Urothelium cell line (cell line): ENCODE results near the gene TRIM40.

Experiments used
- DNase-seq: peaks from one replicate; pipeline ENCODE4 v3.0.0; 2011; ENCODE audit warnings: low spot score, mixed read lengths
- FAIRE-seq: peaks from 2 replicates; lab custom pipeline; 2011; peaks lifted over from hg19 to GRCh38; lab: Jason Lieb, UNC

The TRIM40 gene

DNA sequence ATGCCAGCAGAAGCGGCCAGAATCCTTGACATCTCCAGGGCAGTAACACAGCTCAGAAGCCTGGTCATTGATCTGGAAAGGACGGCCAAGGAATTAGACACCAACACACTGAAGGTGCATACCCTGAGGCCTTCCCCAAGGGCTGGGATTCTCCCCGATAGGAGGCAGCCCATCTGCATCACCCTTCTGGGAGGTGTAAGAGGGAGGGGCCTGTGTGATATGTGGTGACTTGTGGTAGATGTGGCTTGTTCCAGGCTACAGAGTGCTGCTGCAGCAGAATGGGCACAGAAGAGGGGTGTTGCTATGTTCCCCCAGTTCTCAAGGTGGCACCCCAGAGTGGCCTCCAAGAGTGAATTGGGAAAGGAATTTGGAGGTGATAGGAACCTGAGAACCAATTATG lies 11.2 kb downstream of the TRIM40 start:
- no peak for FAIRE-seq
- no peak for DNase-seq

DNA sequence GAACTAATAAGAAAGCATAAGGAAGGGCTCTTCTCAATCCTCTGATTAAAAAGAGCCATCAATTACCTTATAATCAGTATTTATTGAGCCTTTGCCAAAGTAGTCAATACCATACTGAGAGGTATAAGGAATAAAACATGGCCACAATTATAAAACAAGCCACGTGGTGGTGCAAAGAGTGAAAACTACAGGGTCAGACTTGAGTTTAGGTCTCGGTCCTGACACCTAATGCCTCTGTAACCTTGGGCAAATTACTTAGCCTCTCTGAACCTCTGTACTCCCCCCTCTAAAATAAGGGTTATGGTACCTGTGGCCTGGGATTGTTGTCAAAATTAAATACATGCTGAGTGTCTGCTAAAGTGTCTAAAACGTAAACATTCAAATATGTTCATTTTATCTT lies 13.3 kb downstream of the TRIM40 start:
- FAIRE-seq = no peak
- no peak for DNase-seq

- FAIRE-seq = no peak
- no peak for DNase-seq
Measured at GRCh38 chr6:30149858-30150550, 14.1 kb downstream of the TRIM40 start.

- FAIRE-seq (no peak), DNase-seq (no peak)
Measured at GRCh38 chr6:30150671-30151395, 14.9 kb downstream of the TRIM40 start.

GRCh38 chr6:30151580-30151979 lies 15.6 kb downstream of the TRIM40 start:
- FAIRE-seq (no peak), DNase-seq (no peak)

GRCh38 chr6:30152016-30152673 lies 16.2 kb downstream of the TRIM40 start:
- no peak for FAIRE-seq
- no peak for DNase-seq

- DNase-seq = no peak
- FAIRE-seq = no peak
Measured at GRCh38 chr6:30152910-30153610, 17.1 kb downstream of the TRIM40 start.

DNA sequence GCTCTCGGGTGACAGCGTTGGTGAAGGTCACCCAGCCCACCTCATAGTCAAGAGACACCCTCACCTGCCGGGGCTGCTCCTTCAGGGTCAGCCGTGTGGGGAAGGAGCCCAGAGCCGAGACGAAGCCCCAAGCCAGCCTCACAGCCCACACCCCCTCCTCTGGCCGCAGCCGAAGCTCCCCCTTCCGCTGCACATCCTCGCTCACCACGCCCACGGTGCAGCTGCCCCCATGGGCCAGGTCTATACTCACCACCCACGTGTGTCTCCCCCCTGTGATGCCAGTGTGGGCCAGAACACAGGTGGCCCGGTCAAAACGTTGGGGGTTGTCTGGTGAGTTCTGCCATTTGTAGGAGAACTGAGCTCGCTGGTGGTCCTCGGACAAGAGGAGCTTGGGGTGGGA lies 18.1 kb downstream of the TRIM40 start:
- FAIRE-seq = no peak
- DNase-seq = no peak

- DNase-seq (peak; percentile 84), FAIRE-seq (peak; percentile 66)
Measured at GRCh38 chr6:30154709-30155519, 19.0 kb downstream of the TRIM40 start.

DNA sequence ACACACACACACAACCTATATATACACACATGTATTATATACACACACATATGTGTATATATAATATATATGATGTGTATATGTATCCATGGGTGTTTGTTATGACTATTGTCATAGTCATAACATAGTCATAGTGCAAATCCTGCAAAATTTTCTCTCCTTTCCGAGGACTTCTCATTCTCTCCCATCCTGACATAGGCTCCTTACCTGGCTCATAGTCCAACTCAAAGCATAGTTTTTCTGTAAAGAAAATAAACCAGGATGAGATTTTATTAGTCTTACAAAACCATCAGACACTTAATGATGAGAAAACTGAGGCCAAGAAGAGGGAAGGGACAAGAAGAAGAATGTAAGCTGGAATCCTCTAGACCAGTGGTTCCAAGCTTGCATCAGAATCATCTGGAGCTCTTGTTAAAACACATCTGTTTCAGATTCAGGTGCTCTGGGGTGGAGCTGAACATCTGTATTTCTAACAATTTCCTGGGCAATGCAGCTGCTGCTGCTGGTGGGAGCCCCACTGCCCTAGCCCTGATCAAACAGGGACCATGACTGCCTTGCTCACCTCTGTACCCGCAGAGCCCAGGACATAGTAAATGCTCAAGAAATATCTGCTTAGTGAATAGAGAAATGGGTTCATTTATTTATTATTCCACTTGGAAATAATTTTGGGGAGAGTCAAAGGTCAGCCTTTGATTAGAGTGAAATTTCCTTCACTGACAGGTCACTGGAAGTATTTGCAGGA lies 19.8 kb downstream of the TRIM40 start:
- FAIRE-seq = no peak
- no peak for DNase-seq

GRCh38 chr6:30156262-30156599 lies 20.3 kb downstream of the TRIM40 start:
- FAIRE-seq = peak; percentile 32
- DNase-seq = peak; percentile 68

DNA sequence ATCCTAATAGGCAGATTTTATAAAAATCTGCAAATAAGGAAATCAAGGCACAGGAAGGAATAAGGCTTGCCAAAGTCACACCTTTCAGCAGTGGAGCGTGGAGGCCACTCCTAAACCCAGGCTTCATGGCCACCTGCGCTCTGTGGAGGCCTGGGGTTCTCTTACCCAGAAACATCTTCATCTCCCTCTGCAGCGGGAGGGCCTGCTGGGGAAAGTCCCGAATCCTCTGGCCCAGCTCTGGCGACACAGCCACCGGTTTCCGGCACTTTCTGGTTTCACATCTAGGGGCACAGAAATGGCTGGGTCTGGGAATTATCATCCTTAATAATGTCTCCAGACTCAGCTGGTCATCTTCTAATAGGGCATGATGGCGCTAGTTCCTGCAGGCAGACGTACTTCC lies 20.8 kb downstream of the TRIM40 start:
- no peak for FAIRE-seq
- DNase-seq = no peak

DNA sequence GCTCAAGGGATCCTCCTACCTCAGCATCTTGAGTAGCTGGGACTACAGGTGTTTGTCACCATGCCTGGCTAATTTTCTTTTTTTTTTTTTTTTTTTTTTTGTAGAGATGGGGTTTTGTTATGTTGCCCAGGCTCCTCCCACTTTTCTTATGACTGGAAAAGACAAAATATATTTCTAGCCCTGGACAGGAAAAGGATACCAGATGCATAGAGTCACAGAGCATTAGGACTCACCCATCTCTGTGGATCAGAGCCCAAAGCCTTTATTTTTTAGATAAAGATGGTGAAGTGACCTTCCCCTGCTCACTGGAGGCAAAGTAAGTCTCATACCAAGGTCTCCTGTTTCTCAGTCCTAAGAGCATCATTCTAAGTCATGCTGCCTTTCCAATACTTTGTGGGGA lies 21.6 kb downstream of the TRIM40 start:
- DNase-seq = no peak
- FAIRE-seq = no peak

DNA sequence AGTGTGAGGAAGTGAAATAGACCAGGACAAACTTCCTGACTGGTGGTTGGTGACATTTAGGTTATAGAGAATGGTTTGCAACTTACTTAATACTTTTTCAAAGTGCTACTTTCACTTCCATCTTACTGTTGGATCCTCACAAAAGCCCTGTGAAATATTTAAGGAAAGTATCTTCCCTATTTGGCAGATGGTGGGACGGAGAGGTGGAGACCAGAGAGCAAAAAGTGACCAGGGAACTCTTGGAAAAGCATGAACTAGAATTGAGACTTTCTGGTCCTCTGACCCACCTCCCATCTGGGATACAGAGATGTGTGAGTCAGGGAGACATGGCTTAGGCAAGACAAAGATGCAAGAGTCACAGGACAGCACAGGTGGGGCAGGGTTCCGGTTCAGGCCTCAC lies 22.1 kb downstream of the TRIM40 start:
- no peak for FAIRE-seq
- DNase-seq = no peak

GRCh38 chr6:30158475-30159040 lies 22.6 kb downstream of the TRIM40 start:
- FAIRE-seq (no peak), DNase-seq (no peak)

- DNase-seq = no peak
- FAIRE-seq = no peak
Measured at GRCh38 chr6:30160008-30160784, 24.3 kb downstream of the TRIM40 start.

- no peak for FAIRE-seq
- no peak for DNase-seq
Measured at GRCh38 chr6:30160785-30161531, 25.0 kb downstream of the TRIM40 start, which contains the start of gene TRIM10. TRIM10 (minus strand) TSS chr6:30161211; CDS start chr6:30160858, 353 bp downstream.
